PC-3 (cell line): ENCODE results near the gene PSMD6. TPM values are rescaled to one million over a fixed set of nuclear protein-coding genes. Genes with fewer than 3 reads are reported as not detected.
A peak's percentile ranks its signal among the peaks of the same experiment; 100 is the strongest.

Experiments
- ATAC-seq: fragments of 200-7000 bp; cut with Tn5 transposase; 2 replicates; pipeline ENCODE4 v1.9.1; 2020; ENCODE audit warnings: mild to moderate bottlenecking, moderate library complexity
- BruUV-seq: library from RNA; stranded (reverse); fragments of 400-500 nt; replicated peaks from 2 replicates; lab custom pipeline; 2021; lab: Mats Ljungman, UMichigan
- CTCF ChIA-PET: fragments of 300-600 bp; sonication (Branson Sonifier 250); formaldehyde crosslinking; loops from one replicate; lab custom pipeline; 2022; ENCODE audit warnings: antibody characterized with exemption; lab: Charles Lee
- POLR2A ChIA-PET: fragments of 300-600 bp; sonication (Branson Sonifier 250); formaldehyde crosslinking; loops from one replicate; lab custom pipeline; 2022; ENCODE audit warnings: antibody characterized with exemption; ENCODE audit not compliant: unreplicated experiment; lab: Charles Lee
- DNase-seq: peaks from one replicate; pipeline ENCODE4 v3.0.0-alpha.2; 2015
- H2AFZ ChIP-seq: fragments of 300-600 bp; sonication (generic); 2 replicates; pipeline ENCODE4 v1.6.0; 2016; ENCODE audit warnings: antibody characterized with exemption, low read length
- H3F3A ChIP-seq: fragments of 300-600 bp; sonication (generic); one replicate; pipeline ENCODE4 v1.6.0; 2017; ENCODE audit warnings: antibody characterized with exemption, low read length, control low read depth, mild to moderate bottlenecking; ENCODE audit not compliant: unreplicated experiment
- H3K27ac ChIP-seq: fragments of 300-600 bp; sonication (generic); 2 replicates; pipeline ENCODE4 v1.5.1; 2016; ENCODE audit warnings: mild to moderate bottlenecking, low read length
- H3K27me3 ChIP-seq: fragments of 300-600 bp; sonication (generic); 2 replicates; pipeline ENCODE4 v1.6.1; 2016; ENCODE audit warnings: low read length, mixed read lengths
- H3K36me3 ChIP-seq: fragments of 300-600 bp; sonication (generic); 2 replicates; pipeline ENCODE4 v1.6.1; 2016; ENCODE audit warnings: low read depth, mixed run types, low read length, mixed read lengths
- H3K4me1 ChIP-seq: fragments of 300-600 bp; sonication (generic); 2 replicates; pipeline ENCODE4 v1.5.1; 2016; ENCODE audit warnings: low read length; ENCODE audit not compliant: insufficient read depth
- H3K4me2 ChIP-seq: fragments of 300-600 bp; sonication (generic); 2 replicates; pipeline ENCODE4 v1.6.0; 2016; ENCODE audit warnings: low read length
- H3K4me3 ChIP-seq: fragments of 300-600 bp; sonication (generic); 2 replicates; pipeline ENCODE4 v1.5.1; 2016; ENCODE audit warnings: mild to moderate bottlenecking, low read length, mixed read lengths
- H3K79me2 ChIP-seq: fragments of 300-600 bp; sonication (generic); 2 replicates; pipeline ENCODE4 v1.6.1; 2017; ENCODE audit warnings: low read length, mixed read lengths
- H3K9ac ChIP-seq: fragments of 300-600 bp; sonication (generic); 2 replicates; pipeline ENCODE4 v1.6.0; 2016; ENCODE audit warnings: mild to moderate bottlenecking, low read length
- H3K9me2 ChIP-seq: fragments of 300-600 bp; sonication (generic); replicated peaks from 2 replicates; pipeline ENCODE4 v1.6.1; 2016; ENCODE audit warnings: mixed run types, low read length, mixed read lengths
- H3K9me3 ChIP-seq: fragments of 300-600 bp; sonication (generic); 2 replicates; pipeline ENCODE4 v1.6.1; 2016; ENCODE audit warnings: low read length, mixed read lengths
- H4K20me1 ChIP-seq: fragments of 300-600 bp; sonication (generic); 2 replicates; pipeline ENCODE4 v1.6.1; 2016; ENCODE audit warnings: low read length, mixed read lengths
- EZH2 ChIP-seq: fragments of 300-600 bp; sonication (generic); IDR thresholded peaks from one replicate; pipeline ENCODE4 v1.6.1; 2017; ENCODE audit warnings: antibody characterized with exemption, mild to moderate bottlenecking, low read length; ENCODE audit not compliant: unreplicated experiment
- EZH2phosphoT487 ChIP-seq: fragments of 300-600 bp; sonication (generic); IDR thresholded peaks from 2 replicates; pipeline ENCODE4 v1.6.1; 2018; ENCODE audit warnings: mild to moderate bottlenecking, antibody characterized with exemption, low read length, borderline replicate concordance
- intact Hi-C: fragments of 100-400 bp; cut with micrococcal nuclease; formaldehyde crosslinking; loops from 2 replicates; pipeline ENCODE4 v1.9.0; 2023
- total RNA-seq: library from RNA; depleted of rRNA; stranded (reverse); fragments of >200 nt; gene quantifications from 2 replicates; pipeline ENCODE4 v1.2.3, GENCODE V29; 2014
- TF ChIP-seq, protein P1 (sequence below): fragments of 300-600 bp; sonication (generic); conservative IDR thresholded peaks from 2 replicates; pipeline ENCODE4 v1.5.1; 2017; ENCODE audit warnings: antibody characterized with exemption, low read depth, mild to moderate bottlenecking, low read length

The PSMD6 gene
- total RNA-seq, 1 experiment from 2014 or later = 80.7 TPM

DNA sequence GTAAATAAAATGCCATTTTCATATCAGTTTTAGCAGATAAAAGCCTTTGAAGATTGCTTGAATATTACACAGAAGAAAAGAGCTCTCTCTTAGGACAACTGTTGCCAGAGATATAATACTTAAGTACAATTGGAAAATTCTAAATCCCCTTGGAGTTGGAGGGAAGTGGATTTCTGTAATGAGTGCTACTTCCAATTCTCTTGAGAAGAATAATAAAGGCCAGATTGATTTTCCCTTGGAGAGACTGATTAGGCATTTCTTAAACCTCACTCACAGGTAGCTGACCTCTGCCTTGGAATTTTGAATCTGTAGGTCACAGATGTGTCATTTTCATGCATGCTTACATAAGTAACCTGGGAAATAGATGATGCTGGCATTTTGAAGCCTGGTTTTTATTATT is 29.8 kb upstream of the PSMD6 start:
- H3K9ac ChIP-seq = no peak overlapping the region
- H3K9me2 ChIP-seq = no peaks in the 10 kb centered on the region
- DNase-seq = no peak
- no peaks in the 10 kb centered on the region for H3K79me2 ChIP-seq
- no peak overlapping the region for H3K4me3 ChIP-seq
- no TSS peak for BruUV-seq
- H3K36me3 ChIP-seq = no peaks in the 10 kb centered on the region
- no peaks in the 10 kb centered on the region for H3K27me3 ChIP-seq
- TF ChIP-seq EZH2phosphoT487 (no peak), EZH2 (no peak)
- TF ChIP-seq, protein P1, sequence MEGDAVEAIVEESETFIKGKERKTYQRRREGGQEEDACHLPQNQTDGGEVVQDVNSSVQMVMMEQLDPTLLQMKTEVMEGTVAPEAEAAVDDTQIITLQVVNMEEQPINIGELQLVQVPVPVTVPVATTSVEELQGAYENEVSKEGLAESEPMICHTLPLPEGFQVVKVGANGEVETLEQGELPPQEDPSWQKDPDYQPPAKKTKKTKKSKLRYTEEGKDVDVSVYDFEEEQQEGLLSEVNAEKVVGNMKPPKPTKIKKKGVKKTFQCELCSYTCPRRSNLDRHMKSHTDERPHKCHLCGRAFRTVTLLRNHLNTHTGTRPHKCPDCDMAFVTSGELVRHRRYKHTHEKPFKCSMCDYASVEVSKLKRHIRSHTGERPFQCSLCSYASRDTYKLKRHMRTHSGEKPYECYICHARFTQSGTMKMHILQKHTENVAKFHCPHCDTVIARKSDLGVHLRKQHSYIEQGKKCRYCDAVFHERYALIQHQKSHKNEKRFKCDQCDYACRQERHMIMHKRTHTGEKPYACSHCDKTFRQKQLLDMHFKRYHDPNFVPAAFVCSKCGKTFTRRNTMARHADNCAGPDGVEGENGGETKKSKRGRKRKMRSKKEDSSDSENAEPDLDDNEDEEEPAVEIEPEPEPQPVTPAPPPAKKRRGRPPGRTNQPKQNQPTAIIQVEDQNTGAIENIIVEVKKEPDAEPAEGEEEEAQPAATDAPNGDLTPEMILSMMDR = no peak
- no peak overlapping the region for H3K4me2 ChIP-seq
- H3K4me1 ChIP-seq = peaks cover 41% of the 10 kb centered on the region
- POLR2A ChIA-PET = no interaction called here
- H3K9me3 ChIP-seq = no peaks in the 10 kb centered on the region
- H3K27ac ChIP-seq = no peak overlapping the region
- no peak for ATAC-seq
- no peaks in the 10 kb centered on the region for H3F3A ChIP-seq
- H4K20me1 ChIP-seq = no peaks in the 10 kb centered on the region
- H2AFZ ChIP-seq = no peak overlapping the region
- intact Hi-C loops = no loop called here
- CTCF ChIA-PET = no interaction called here

DNA sequence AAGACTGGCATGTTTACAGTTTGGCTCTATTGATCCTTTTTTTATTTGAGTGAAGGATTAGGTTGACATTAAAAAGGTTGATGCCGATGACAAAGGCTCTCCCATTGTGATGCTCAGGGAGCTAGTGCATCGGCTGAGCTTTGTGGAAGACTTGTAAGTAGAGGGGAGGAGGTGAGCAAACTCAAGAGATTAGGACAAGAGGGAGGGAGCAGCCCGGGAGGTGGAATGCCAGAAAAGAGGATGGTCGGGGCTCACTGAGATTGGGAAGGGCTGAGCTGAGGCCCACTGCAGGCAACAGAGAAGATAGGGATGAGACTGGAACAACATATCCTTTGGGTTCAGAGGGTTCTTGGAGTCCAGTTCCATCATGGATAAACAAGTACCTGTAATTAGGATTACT is 26.5 kb upstream of the PSMD6 start:
- DNase-seq (no peak), ATAC-seq (no peak)
- no peaks in the 10 kb centered on the region for H3K79me2 ChIP-seq
- H3K9me3 ChIP-seq = no peaks in the 10 kb centered on the region
- H4K20me1 ChIP-seq = no peaks in the 10 kb centered on the region
- ChIA-PET CTCF (no interaction called here), POLR2A (interaction anchor here (0.6 kb wide), 1 partner anchor 108 kb away, joined by 4 read pairs; no protein-coding TSS in a partner anchor)
- H3F3A ChIP-seq = no peaks in the 10 kb centered on the region
- intact Hi-C loops = no loop called here
- H3K4me1 ChIP-seq = peaks cover 33% of the 10 kb centered on the region
- H3K4me2 ChIP-seq = peak overlapping the region; percentile 56
- H3K27ac ChIP-seq = peak overlapping the region; percentile 99
- H3K36me3 ChIP-seq = no peaks in the 10 kb centered on the region
- no TSS peak for BruUV-seq
- peak overlapping the region; percentile 66 for H3K9ac ChIP-seq
- no peaks in the 10 kb centered on the region for H3K9me2 ChIP-seq
- TF ChIP-seq EZH2 = no peak
- no peak for TF ChIP-seq EZH2phosphoT487
- TF ChIP-seq, protein P1 = no peak
- H3K4me3 ChIP-seq = no peak overlapping the region
- no peaks in the 10 kb centered on the region for H3K27me3 ChIP-seq
- no peak overlapping the region for H2AFZ ChIP-seq

DNA sequence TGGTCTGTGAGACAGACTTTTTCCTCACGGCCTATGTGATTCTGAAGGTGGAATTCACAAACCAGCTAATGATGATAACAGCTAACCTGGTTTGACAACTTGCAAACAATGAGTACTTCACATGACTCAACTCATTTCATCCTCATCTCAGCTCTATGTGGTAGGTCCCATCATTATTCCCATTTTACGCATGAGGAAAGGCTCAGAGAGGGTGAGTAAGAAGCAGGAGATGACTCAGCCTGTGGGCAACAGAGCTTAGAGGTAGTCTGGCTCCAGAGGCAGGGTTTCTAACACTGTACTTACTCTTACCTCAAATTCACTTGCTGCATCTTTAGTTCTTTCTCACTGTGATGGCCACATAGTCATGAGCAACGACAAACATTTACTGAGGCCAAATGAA is 25.8 kb upstream of the PSMD6 start:
- no peaks in the 10 kb centered on the region for H4K20me1 ChIP-seq
- TF ChIP-seq, protein P1 = no peak
- no peak for TF ChIP-seq EZH2phosphoT487
- no peak for TF ChIP-seq EZH2
- peaks cover 29% of the 10 kb centered on the region for H3K4me1 ChIP-seq
- peak; percentile 78 for DNase-seq
- H2AFZ ChIP-seq = no peak overlapping the region
- H3K9ac ChIP-seq = peak overlapping the region; percentile 78
- H3K27ac ChIP-seq = peak overlapping the region; percentile 99
- H3K9me2 ChIP-seq = no peaks in the 10 kb centered on the region
- no peaks in the 10 kb centered on the region for H3K36me3 ChIP-seq
- peak overlapping the region; percentile 74 for H3K4me2 ChIP-seq
- H3K4me3 ChIP-seq = no peak overlapping the region
- peak; percentile 83 for ATAC-seq
- no peaks in the 10 kb centered on the region for H3K27me3 ChIP-seq
- ChIA-PET POLR2A (no interaction called here), CTCF (no interaction called here)
- BruUV-seq = no TSS peak
- no peaks in the 10 kb centered on the region for H3F3A ChIP-seq
- H3K79me2 ChIP-seq = no peaks in the 10 kb centered on the region
- H3K9me3 ChIP-seq = no peaks in the 10 kb centered on the region
- intact Hi-C loops = no loop called here
